GM19455 (cell line): Measurements from ENCODE around the gene FHAD1.
"Not testable (repeated sequence)": the region's sequence is repeated elsewhere in the genome, so short reads cannot be mapped to it uniquely, and the experiment has no call there.

Source experiments
- ATAC-seq: cut with Tn5 transposase; IDR thresholded peaks from one replicate; pipeline ENCODE4 v1.9.1; 2021; ENCODE audit not compliant: unreplicated experiment

The FHAD1 gene

GRCh38 chr1:15412175-15412800 lies 165.3 kb downstream of the FHAD1 start:
- no peak for ATAC-seq

- no peak for ATAC-seq
Observed at GRCh38 chr1:15412843-15413242, 165.8 kb downstream of the FHAD1 start.

GRCh38 chr1:15413563-15414444 lies 166.8 kb downstream of the FHAD1 start:
- ATAC-seq = no peak

GRCh38 chr1:15414445-15414983 lies 167.5 kb downstream of the FHAD1 start:
- ATAC-seq = no peak

GRCh38 chr1:15417059-15417934 lies 170.3 kb downstream of the FHAD1 start:
- ATAC-seq = peak; percentile 44

GRCh38 chr1:15418806-15419515 lies 171.9 kb downstream of the FHAD1 start:
- ATAC-seq = no peak

GRCh38 chr1:15420853-15421465 lies 173.9 kb downstream of the FHAD1 start:
- ATAC-seq = no peak

- ATAC-seq = no peak
Observed at GRCh38 chr1:15422871-15423270, 175.8 kb downstream of the FHAD1 start.

GRCh38 chr1:15423355-15424077 lies 176.5 kb downstream of the FHAD1 start:
- no peak for ATAC-seq

GRCh38 chr1:15424146-15424667 lies 177.2 kb downstream of the FHAD1 start:
- ATAC-seq = no peak

GRCh38 chr1:15424981-15425380 lies 178.0 kb downstream of the FHAD1 start:
- no peak for ATAC-seq

GRCh38 chr1:15425521-15425920 lies 178.5 kb downstream of the FHAD1 start:
- ATAC-seq = no peak

- no peak for ATAC-seq
Observed at GRCh38 chr1:15425958-15426357, 178.9 kb downstream of the FHAD1 start.

- no peak for ATAC-seq
Observed at GRCh38 chr1:15426492-15427279, 179.7 kb downstream of the FHAD1 start.

- no peak for ATAC-seq
Observed at GRCh38 chr1:15427280-15427666, 180.2 kb downstream of the FHAD1 start.

GRCh38 chr1:15428252-15428651 lies 181.2 kb downstream of the FHAD1 start:
- ATAC-seq = not testable (repeated sequence)

GRCh38 chr1:15428815-15429435 lies 181.9 kb downstream of the FHAD1 start:
- no peak for ATAC-seq

- ATAC-seq = no peak
Observed at GRCh38 chr1:15429701-15430149, 182.7 kb downstream of the FHAD1 start.
